GM13976 (cell line): ENCODE data around the gene EPB41L4A.

ENCODE experiments used
- DNase-seq: peaks from one replicate; pipeline ENCODE4 v3.0.0; 2012; ENCODE audit warnings: low spot score
- in situ Hi-C: fragments of 300-500 bp; cut with MboI; formaldehyde crosslinking; loops from one replicate; pipeline ENCODE4 v1.12.0; 2022; ENCODE audit warnings: low sequenced_read_pairs, mixed read lengths, inconsistent platforms; ENCODE audit not compliant: unreplicated experiment
- TF ChIP-seq, protein P1 (sequence below): IDR thresholded peaks from 2 replicates; pipeline ENCODE4 v1.5.1; 2012; ENCODE audit warnings: borderline replicate concordance, mild to moderate bottlenecking; ENCODE audit not compliant: insufficient read depth; ENCODE audit errors: extremely low read depth, missing control alignments, control extremely low read depth

Gene EPB41L4A

GRCh38 chr5:112123086-112123485, 296.0 kb downstream of the EPB41L4A start:
- TF ChIP-seq, protein P1, sequence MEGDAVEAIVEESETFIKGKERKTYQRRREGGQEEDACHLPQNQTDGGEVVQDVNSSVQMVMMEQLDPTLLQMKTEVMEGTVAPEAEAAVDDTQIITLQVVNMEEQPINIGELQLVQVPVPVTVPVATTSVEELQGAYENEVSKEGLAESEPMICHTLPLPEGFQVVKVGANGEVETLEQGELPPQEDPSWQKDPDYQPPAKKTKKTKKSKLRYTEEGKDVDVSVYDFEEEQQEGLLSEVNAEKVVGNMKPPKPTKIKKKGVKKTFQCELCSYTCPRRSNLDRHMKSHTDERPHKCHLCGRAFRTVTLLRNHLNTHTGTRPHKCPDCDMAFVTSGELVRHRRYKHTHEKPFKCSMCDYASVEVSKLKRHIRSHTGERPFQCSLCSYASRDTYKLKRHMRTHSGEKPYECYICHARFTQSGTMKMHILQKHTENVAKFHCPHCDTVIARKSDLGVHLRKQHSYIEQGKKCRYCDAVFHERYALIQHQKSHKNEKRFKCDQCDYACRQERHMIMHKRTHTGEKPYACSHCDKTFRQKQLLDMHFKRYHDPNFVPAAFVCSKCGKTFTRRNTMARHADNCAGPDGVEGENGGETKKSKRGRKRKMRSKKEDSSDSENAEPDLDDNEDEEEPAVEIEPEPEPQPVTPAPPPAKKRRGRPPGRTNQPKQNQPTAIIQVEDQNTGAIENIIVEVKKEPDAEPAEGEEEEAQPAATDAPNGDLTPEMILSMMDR: no peak
- DNase-seq: no peak
- in situ Hi-C loops: no loop called here

DNA sequence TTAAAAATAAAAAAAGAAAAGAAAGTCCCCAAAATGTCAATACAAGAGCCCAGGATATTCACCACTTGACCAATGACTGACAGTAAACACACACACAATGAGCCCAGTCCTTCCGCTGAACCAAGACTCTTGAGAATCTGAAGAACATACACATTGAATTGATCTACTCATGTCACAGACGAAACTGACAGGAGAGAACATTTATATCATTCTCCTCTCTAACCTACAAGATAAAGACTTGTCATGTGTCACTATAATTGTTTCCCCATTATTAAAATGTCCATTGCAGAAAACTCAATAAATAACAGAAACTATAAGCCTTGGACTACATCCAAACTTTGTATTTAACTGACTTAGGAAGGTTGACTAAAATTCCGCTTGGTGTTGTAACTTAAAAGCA, 296.7 kb downstream of the EPB41L4A start:
- TF ChIP-seq, protein P1: no peak
- no peak for DNase-seq
- in situ Hi-C loops: no loop called here

- in situ Hi-C loops: no loop called here
- no peak for DNase-seq
- TF ChIP-seq, protein P1: no peak
Observed at GRCh38 chr5:112121258-112121657, 297.8 kb downstream of the EPB41L4A start.

DNA sequence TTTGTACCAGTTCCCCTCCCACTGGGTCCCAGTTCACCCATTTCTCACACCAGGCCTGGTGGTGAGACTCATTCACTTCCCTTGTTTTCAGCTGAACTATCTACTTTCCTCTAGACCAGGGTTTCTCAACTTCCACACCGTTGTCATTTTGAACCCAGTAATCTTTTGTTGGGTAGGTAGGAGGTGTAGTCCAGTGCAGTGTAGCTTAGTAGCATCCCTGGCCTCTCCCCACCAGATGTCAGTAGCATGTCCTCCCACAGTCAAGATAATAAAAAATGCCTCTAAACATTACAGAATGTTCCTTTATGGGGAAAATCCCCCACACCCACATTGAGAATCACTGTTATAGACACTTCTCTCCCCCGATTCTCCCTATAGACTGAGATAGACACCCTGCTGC, 299.1 kb downstream of the EPB41L4A start:
- TF ChIP-seq, protein P1: no peak
- in situ Hi-C loops: no loop called here

GRCh38 chr5:112119508-112119907, 299.6 kb downstream of the EPB41L4A start:
- in situ Hi-C loops: no loop called here
- no peak for DNase-seq
- TF ChIP-seq, protein P1: no peak

More for the DNA sequence above, 299.1 kb downstream of the EPB41L4A start:
- DNase-seq: no peak

DNA sequence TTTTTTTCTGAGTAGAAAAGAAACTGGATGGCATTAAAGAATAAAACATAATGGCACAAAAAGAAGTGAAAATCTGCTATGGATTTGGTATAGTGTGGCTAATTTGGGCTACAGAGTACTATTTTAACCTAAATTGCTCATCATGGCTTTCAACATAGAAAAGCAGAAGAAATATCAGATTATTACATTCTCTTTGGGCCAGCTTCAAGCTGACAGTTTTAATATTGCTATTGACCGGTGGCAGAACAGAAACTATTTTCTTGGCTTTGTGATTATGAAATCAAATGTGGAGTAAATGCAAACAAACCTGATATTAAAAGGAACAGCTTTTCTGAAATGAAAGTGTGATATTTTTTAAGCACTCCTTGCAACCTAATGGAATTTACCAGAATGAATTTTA, 301.5 kb downstream of the EPB41L4A start:
- TF ChIP-seq, protein P1: no peak
- DNase-seq: no peak
- in situ Hi-C loops: no loop called here

- in situ Hi-C loops: no loop called here
- TF ChIP-seq, protein P1: no peak
- no peak for DNase-seq
Observed at GRCh38 chr5:112116371-112116770, 302.7 kb downstream of the EPB41L4A start.
